GM19372 (cell line): ENCODE data around the gene PRPH.
A peak's percentile ranks its signal among the peaks of the same experiment; 100 is the strongest.
"Not testable (repeated sequence)": the region's sequence is repeated elsewhere in the genome, so short reads cannot be mapped to it uniquely, and the experiment has no call there.

Experiments
- ATAC-seq: cut with Tn5 transposase; IDR thresholded peaks from one replicate; pipeline ENCODE4 v1.9.1; 2021; ENCODE audit warnings: mild to moderate bottlenecking, low read depth, moderate library complexity; ENCODE audit not compliant: unreplicated experiment

PRPH gene

GRCh38 chr12:49330631-49331379 is 35.9 kb downstream of the PRPH start:
- no peak for ATAC-seq

GRCh38 chr12:49331380-49332222 is 36.7 kb downstream of the PRPH start:
- ATAC-seq, result no peak

- no peak for ATAC-seq
Measured at GRCh38 chr12:49332441-49332861, 37.5 kb downstream of the PRPH start.

- ATAC-seq, result no peak
Measured at GRCh38 chr12:49332891-49333371, 38.0 kb downstream of the PRPH start.

- not testable (repeated sequence) for ATAC-seq
Measured at GRCh38 chr12:49333778-49334177, 38.8 kb downstream of the PRPH start.

- no peak for ATAC-seq
Measured at GRCh38 chr12:49334226-49334625, 39.3 kb downstream of the PRPH start.

GRCh38 chr12:49334681-49335080 is 39.7 kb downstream of the PRPH start:
- ATAC-seq, result no peak

- ATAC-seq, result no peak
Measured at GRCh38 chr12:49335118-49335954, 40.4 kb downstream of the PRPH start.

GRCh38 chr12:49335955-49336644 is 41.2 kb downstream of the PRPH start:
- ATAC-seq, result no peak

- ATAC-seq, result no peak
Measured at GRCh38 chr12:49336645-49337584, 42.0 kb downstream of the PRPH start, which contains the start of gene C1QL4. TSS of gene C1QL4 (minus strand) at chr12:49337188. CDS start at chr12:49336477, 711 bp downstream.

GRCh38 chr12:49338830-49339463 is 44.0 kb downstream of the PRPH start:
- ATAC-seq, result no peak

GRCh38 chr12:49339464-49339861 is 44.5 kb downstream of the PRPH start:
- no peak for ATAC-seq

- ATAC-seq, result no peak
Measured at GRCh38 chr12:49340095-49340870, 45.3 kb downstream of the PRPH start.

GRCh38 chr12:49340971-49341776 is 46.2 kb downstream of the PRPH start:
- no peak for ATAC-seq

- ATAC-seq, result no peak
Measured at GRCh38 chr12:49341777-49342065, 46.8 kb downstream of the PRPH start.

- ATAC-seq, result peak; percentile 49
Measured at GRCh38 chr12:49342066-49342913, 47.3 kb downstream of the PRPH start.
